K562 (cell line): Measurements from ENCODE around the gene HLCS. TPM values are rescaled to one million over a fixed set of nuclear protein-coding genes. Genes with fewer than 3 reads are reported as not detected.

Source experiments
- ASH1L ChIP-seq: fragments of 450-650 bp; IDR thresholded peaks from 2 replicates; pipeline ENCODE4 v1.6.1; 2018; ENCODE audit warnings: borderline replicate concordance, mild to moderate bottlenecking, low read depth; ENCODE audit not compliant: partially characterized antibody
- BCL6 ChIP-seq: fragments of 250-450 bp; sonication (Bioruptor Pico); IDR thresholded peaks from 2 replicates; pipeline ENCODE4 v1.4.0; 2020
- CBX8 ChIP-seq: fragments of 200-600 bp; sonication (generic); IDR thresholded peaks from 2 replicates; pipeline ENCODE4 v1.6.1; 2012; ENCODE audit warnings: borderline replicate concordance, mixed run types, low read depth, mild to moderate bottlenecking, moderate library complexity, mixed read lengths, low read length, control low read depth, inconsistent platforms; ENCODE audit not compliant: poor library complexity, severe bottlenecking; ENCODE audit errors: extremely low read depth
- E2F3 ChIP-seq: fragments of 250-450 bp; sonication (Bioruptor Pico); IDR thresholded peaks from 2 replicates; pipeline ENCODE4 v1.4.0; 2020; ENCODE audit warnings: mild to moderate bottlenecking
- FIP1L1 ChIP-seq: fragments of 200-400 bp; formaldehyde crosslinking; IDR thresholded peaks from 2 replicates; pipeline ENCODE4 v1.6.1; 2018; ENCODE audit warnings: mild to moderate bottlenecking, low read depth, low read length; ENCODE audit not compliant: poor library complexity, severe bottlenecking
- HNRNPL ChIP-seq: fragments of 200-400 bp; formaldehyde crosslinking; IDR thresholded peaks from 2 replicates; pipeline ENCODE4 v1.6.1; 2017; ENCODE audit warnings: low read depth, mild to moderate bottlenecking, low read length
- NR2C2 ChIP-seq, 2 experiments: fragments of 200-800 bp in 1 of 2; sonication (Bioruptor generic) in 1 of 2; sonication (generic) in 1 of 2; formaldehyde crosslinking in 1 of 2; IDR thresholded peaks; 2 replicates each; pipeline versions ENCODE4 v1.6.1 to v1.8.0; 2016 to 2022; ENCODE audit warnings: mild to moderate bottlenecking in 1 of 2, missing compliant biosample characterization in 1 of 2, missing genetic modification characterization in 1 of 2, missing genetic modification reagents in 1 of 2
- PHF20 ChIP-seq: fragments of 450-650 bp; IDR thresholded peaks from 2 replicates; pipeline ENCODE4 v1.6.1; 2018; ENCODE audit not compliant: partially characterized antibody
- PHTF2 ChIP-seq: fragments of 250-450 bp; sonication (Bioruptor Pico); IDR thresholded peaks from 2 replicates; pipeline ENCODE4 v1.5.0; 2021; ENCODE audit warnings: mild to moderate bottlenecking
- SMAD2 ChIP-seq: fragments of 150-350 bp; IDR thresholded peaks from 2 replicates; pipeline ENCODE4 v1.6.1; 2014; ENCODE audit warnings: low read depth, mild to moderate bottlenecking, low read length
- SMC3 ChIP-seq: conservative IDR thresholded peaks from 2 replicates; pipeline ENCODE4 v1.6.1; 2011; ENCODE audit warnings: low read depth, low read length, improper control_type of control experiment; ENCODE audit not compliant: insufficient read depth
- SUPT5H ChIP-seq: fragments of 450-650 bp; IDR thresholded peaks from 2 replicates; pipeline ENCODE4 v1.6.1; 2016
- TEAD1 ChIP-seq, 2 experiments: fragments of 450-650 bp in 1 of 2; sonication (generic) in 1 of 2; formaldehyde crosslinking; IDR thresholded peaks; 2 replicates each; pipeline versions ENCODE4 v1.4.0 to v1.8.0; 2020 to 2022; ENCODE audit warnings: mild to moderate bottlenecking in 2 of 2, missing genetic modification reagents in 1 of 2
- TFAM ChIP-seq: fragments of 250-450 bp; sonication (Bioruptor Pico); conservative IDR thresholded peaks from 2 replicates; pipeline ENCODE4 v1.5.0; 2021; ENCODE audit warnings: mild to moderate bottlenecking, moderate library complexity
- TRIM28 ChIP-seq: fragments of 450-650 bp; IDR thresholded peaks from 2 replicates; pipeline ENCODE4 v1.6.1; 2017
- ZNF140 ChIP-seq: fragments of 250-450 bp; sonication (Bioruptor Pico); IDR thresholded peaks from 2 replicates; pipeline ENCODE4 v1.8.0; 2021; ENCODE audit warnings: moderate library complexity, mild to moderate bottlenecking, inconsistent platforms
- ZNF146 ChIP-seq: IDR thresholded peaks from one replicate; pipeline ENCODE4 v1.6.1; 2018; ENCODE audit warnings: missing compliant biosample characterization; ENCODE audit not compliant: unreplicated experiment
- ZNF239 ChIP-seq: fragments of 250-450 bp; sonication (Bioruptor Pico); IDR thresholded peaks from 2 replicates; pipeline ENCODE4 v1.4.0; 2020; ENCODE audit warnings: mild to moderate bottlenecking
- ZNF444 ChIP-seq: fragments of 250-450 bp; sonication (Bioruptor Pico); IDR thresholded peaks from 2 replicates; pipeline ENCODE4 v1.4.0; 2020; ENCODE audit warnings: mild to moderate bottlenecking, moderate library complexity
- ZNF583 ChIP-seq: fragments of 250-450 bp; sonication (Bioruptor Pico); IDR thresholded peaks from 2 replicates; pipeline ENCODE4 v1.4.0; 2020
- ZNF589 ChIP-seq: fragments of 200-800 bp; sonication (Bioruptor generic); IDR thresholded peaks from 2 replicates; pipeline ENCODE4 v1.6.1; 2016; ENCODE audit warnings: low read depth, missing genetic modification characterization, missing compliant biosample characterization
- ZNF764 ChIP-seq: fragments of 250-450 bp; sonication (Bioruptor Pico); IDR thresholded peaks from 2 replicates; pipeline ENCODE4 v1.4.0; 2020; ENCODE audit warnings: low read depth, mild to moderate bottlenecking, moderate library complexity
- ZNF77 ChIP-seq: fragments of 250-450 bp; sonication (Bioruptor Pico); IDR thresholded peaks from 2 replicates; pipeline ENCODE4 v1.5.0; 2020
- ZNF785 ChIP-seq: fragments of 250-450 bp; sonication (Bioruptor Pico); IDR thresholded peaks from 2 replicates; pipeline ENCODE4 v1.4.0; 2020; ENCODE audit warnings: mild to moderate bottlenecking
- ZSCAN32 ChIP-seq: fragments of 450-650 bp; formaldehyde crosslinking; IDR thresholded peaks from 2 replicates; pipeline ENCODE4 v1.4.0; 2020; ENCODE audit warnings: mild to moderate bottlenecking, moderate library complexity
- polyA plus RNA-seq, 8 experiments: library from polyadenylated mRNA; depleted of rRNA in 4 of 8; stranded (reverse) in 5 of 8; unstranded in 3 of 8; fragments of >200 nt; fragmentation: Nextera tagmentation in 2 of 8; fragmentation: Illumina TruSeq in 1 of 8; extraction: Ambion mirVana in 2 of 8; extraction: Trizol in 1 of 8; gene quantifications; 2 replicates each; pipeline versions ENCODE4 v1.2.1 to v1.2.3, GENCODE V29; 2011 to 2014; ENCODE audit warnings: inconsistent platforms in 1 of 8, missing spikeins in 1 of 8
- total RNA-seq, 7 experiments: library from RNA; depleted of rRNA in 6 of 7; stranded (reverse); fragments of >200 nt in 6 of 7; fragmentation: Illumina TruSeq in 2 of 7; extraction: Trizol in 2 of 7; gene quantifications; 2 replicates each; pipeline versions ENCODE4 v1.2.1 to v1.2.3, GENCODE V29; 2011 to 2021; ENCODE audit warnings: low replicate concordance in 1 of 7
- TF ChIP-seq, protein P1 (sequence below): sonication (generic); formaldehyde crosslinking; IDR thresholded peaks from 2 replicates; pipeline ENCODE4 v1.8.0; 2022; ENCODE audit warnings: mild to moderate bottlenecking, missing genetic modification reagents, borderline replicate concordance
- TF ChIP-seq, protein P2 (sequence below): sonication (generic); formaldehyde crosslinking; IDR thresholded peaks from 2 replicates; pipeline ENCODE4 v1.8.1; 2023; ENCODE audit warnings: mild to moderate bottlenecking, missing genetic modification reagents

The HLCS gene
- total and polyA plus RNA-seq, 9 of the 15 experiments (the other 6 are each of a cell fraction or from before 2014, with no cell fraction given): 3.0 to 21.5 (median 17.1) TPM

DNA sequence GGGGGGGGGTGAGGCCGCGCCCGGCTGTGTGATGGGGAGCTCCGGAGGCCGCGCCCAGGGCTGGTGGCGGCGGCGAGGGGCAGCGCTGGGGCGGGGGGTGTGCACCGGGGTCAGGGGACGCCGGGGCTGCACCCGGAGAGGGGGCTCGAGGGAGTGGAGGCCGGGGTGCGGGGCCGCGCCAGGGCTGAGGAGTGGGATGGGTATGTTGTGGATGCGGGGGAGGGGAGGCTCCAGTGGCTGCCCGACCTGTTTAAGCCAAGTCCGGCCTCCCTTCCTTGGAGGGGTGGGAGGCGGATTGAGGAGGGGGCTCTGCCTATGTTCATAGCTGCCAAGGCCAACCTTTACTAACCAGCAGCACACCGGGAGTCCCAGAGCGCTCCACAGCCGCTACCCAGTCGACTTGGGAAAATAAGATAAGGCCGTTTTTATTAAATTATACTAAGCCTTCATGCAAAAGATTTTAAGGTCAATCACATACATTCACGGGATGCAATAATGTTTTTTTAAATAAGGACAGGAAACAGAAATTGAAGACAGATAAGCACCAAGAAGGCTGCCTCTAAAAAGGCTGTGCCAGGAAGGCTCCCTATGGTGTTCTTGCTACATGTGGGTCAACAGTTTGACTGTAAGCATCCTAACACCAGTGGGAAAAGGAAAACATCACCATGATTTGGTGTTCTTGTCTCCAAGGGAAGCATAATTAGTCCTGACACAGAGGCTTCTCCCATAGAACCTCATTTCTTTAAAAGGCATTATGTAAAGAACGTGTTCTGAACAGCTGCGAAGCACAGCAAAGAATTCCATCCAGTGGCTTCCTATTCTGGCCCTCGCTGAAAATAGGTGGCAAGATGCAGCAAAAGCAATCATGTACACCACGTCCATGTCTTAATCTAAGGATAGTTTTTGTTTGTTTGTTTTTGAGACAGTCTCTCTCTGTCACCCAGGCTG lies 626 bp upstream of the HLCS start (continued):
- TF ChIP-seq SMAD2 (no peak), HNRNPL (no peak), ASH1L (no peak), ZNF140 (CRISPR knock-in tag) (no peak), PHF20 (no peak), SMC3 (no peak), CBX8 (no peak), TEAD1 (CRISPR knock-in tag; IDR thresholded peaks at IDR 0.05) (no peak), ZNF785 (CRISPR knock-in tag) (no peak), TFAM (CRISPR knock-in tag) (no peak), ZSCAN32 (no peak), NR2C2 (CRISPR knock-in tag; IDR thresholded peaks at IDR 0.05) (no peak), NR2C2 (tag; IDR thresholded peaks at IDR 0.05) (0 out of 2 replicates have a peak, but pooled peaks have one; percentile 14), E2F3 (CRISPR knock-in tag) (0 out of 2 replicates have a peak, but pooled peaks have one; percentile 16), ZNF764 (CRISPR knock-in tag) (no peak), ZNF444 (no peak), PHTF2 (CRISPR knock-in tag) (no peak), ZNF589 (peak; percentile 47; the same call in 1 of the 2 replicates), FIP1L1 (no peak), SUPT5H (peak; percentile 43; the same call in 1 of the 2 replicates), BCL6 (no peak), ZNF146 (no peak), TRIM28 (0 out of 2 replicates have a peak, but pooled peaks have one; percentile 30), ZNF583 (no peak), ZNF239 (CRISPR knock-in tag) (no peak), ZNF77 (no peak)
- TF ChIP-seq, protein P1, sequence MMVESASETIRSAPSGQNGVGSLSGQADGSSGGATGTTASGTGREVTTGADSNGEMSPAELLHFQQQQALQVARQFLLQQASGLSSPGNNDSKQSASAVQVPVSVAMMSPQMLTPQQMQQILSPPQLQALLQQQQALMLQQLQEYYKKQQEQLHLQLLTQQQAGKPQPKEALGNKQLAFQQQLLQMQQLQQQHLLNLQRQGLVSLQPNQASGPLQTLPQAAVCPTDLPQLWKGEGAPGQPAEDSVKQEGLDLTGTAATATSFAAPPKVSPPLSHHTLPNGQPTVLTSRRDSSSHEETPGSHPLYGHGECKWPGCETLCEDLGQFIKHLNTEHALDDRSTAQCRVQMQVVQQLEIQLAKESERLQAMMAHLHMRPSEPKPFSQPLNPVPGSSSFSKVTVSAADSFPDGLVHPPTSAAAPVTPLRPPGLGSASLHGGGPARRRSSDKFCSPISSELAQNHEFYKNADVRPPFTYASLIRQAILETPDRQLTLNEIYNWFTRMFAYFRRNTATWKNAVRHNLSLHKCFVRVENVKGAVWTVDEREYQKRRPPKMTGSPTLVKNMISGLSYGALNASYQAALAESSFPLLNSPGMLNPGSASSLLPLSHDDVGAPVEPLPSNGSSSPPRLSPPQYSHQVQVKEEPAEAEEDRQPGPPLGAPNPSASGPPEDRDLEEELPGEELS (CRISPR knock-in tag): no peak
- TF ChIP-seq, protein P2, sequence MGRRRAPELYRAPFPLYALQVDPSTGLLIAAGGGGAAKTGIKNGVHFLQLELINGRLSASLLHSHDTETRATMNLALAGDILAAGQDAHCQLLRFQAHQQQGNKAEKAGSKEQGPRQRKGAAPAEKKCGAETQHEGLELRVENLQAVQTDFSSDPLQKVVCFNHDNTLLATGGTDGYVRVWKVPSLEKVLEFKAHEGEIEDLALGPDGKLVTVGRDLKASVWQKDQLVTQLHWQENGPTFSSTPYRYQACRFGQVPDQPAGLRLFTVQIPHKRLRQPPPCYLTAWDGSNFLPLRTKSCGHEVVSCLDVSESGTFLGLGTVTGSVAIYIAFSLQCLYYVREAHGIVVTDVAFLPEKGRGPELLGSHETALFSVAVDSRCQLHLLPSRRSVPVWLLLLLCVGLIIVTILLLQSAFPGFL (CRISPR knock-in tag): no peak
